Duodenal mucosa (tissue), 2 donors: Measurements from ENCODE around the gene GABRP.

Experiments
- H3K27ac ChIP-seq: one replicate; pipeline ENCODE4 v1.7.0; 2013; ENCODE audit warnings: low read depth, low read length
- H3K27me3 ChIP-seq, 2 donors: one replicate each; pipeline ENCODE4 v1.7.0; 2013; ENCODE audit warnings: low read length in 2 of 2, control low read depth in 1 of 2; ENCODE audit not compliant: insufficient read depth in 2 of 2, control insufficient read depth in 1 of 2
- H3K36me3 ChIP-seq, 2 donors: one replicate each; pipeline ENCODE4 v1.7.0; 2013; ENCODE audit warnings: low read length in 2 of 2, control low read depth in 1 of 2; ENCODE audit not compliant: insufficient read depth in 2 of 2, control insufficient read depth in 1 of 2
- H3K4me1 ChIP-seq, 2 donors: one replicate each; pipeline ENCODE4 v1.7.0; 2013; ENCODE audit warnings: low read length in 2 of 2, control low read depth in 1 of 2; ENCODE audit not compliant: insufficient read depth in 2 of 2, control insufficient read depth in 1 of 2
- H3K4me3 ChIP-seq, 2 donors: one replicate each; pipeline ENCODE4 v1.7.0; 2013; ENCODE audit warnings: low read length in 2 of 2, low read depth in 1 of 2
- H3K9ac ChIP-seq, 2 donors: one replicate each; pipeline ENCODE4 v1.7.0; 2013; ENCODE audit warnings: low read length in 2 of 2, low read depth in 1 of 2
- H3K9me3 ChIP-seq, 2 donors: one replicate each; pipeline ENCODE4 v1.7.0; 2013; ENCODE audit warnings: low read length in 2 of 2, control low read depth in 1 of 2; ENCODE audit not compliant: control insufficient read depth in 1 of 2

Gene GABRP, protein sequence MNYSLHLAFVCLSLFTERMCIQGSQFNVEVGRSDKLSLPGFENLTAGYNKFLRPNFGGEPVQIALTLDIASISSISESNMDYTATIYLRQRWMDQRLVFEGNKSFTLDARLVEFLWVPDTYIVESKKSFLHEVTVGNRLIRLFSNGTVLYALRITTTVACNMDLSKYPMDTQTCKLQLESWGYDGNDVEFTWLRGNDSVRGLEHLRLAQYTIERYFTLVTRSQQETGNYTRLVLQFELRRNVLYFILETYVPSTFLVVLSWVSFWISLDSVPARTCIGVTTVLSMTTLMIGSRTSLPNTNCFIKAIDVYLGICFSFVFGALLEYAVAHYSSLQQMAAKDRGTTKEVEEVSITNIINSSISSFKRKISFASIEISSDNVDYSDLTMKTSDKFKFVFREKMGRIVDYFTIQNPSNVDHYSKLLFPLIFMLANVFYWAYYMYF

DNA sequence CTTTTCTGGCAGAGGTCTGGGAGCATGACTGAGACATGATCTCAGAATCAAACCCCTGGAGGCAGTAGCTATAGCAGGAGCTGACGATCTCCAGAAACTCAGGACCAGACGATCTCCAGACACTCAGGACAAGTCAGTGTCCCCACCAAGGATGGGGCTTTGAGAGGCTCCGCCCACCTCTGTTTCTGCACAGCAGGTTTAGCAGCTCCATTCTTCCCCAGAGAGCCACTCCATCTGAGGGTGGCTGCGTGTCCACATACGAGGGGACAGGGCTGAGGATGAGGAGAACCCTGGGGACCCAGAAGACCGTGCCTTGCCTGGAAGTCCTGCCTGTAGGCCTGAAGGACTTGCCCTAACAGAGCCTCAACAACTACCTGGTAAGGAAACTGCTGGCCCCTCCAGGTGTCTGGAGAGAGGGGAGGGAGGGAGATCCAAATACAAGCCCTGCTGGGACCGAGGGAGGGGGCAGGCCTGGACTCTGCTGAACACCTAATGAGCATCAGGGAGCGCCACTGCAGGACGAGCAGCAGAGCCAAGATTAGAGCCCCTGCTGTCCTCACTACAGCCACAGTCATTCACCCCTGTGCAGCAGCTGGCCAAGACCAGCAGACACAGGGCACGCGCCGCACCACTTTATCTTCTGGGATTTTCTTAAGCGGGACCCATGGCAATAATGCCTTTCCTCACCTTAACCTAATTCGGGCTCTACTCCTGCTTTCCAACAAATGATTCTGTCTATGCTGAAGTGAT is at the start of gene GABRP:
GABRP (plus strand) TSS at position 228 of the 750 bp plus-strand sequence. CDS start 4,891 bp downstream, outside the sequence.
- Histone ChIP-seq H3K9me3 (no peaks in the 10 kb centered on the region), H3K4me1 (peaks cover 7 to 31% of the 10 kb centered on the region in 2 donors), H3K36me3 (no peaks in the 10 kb centered on the region), H3K27me3 (no peaks in the 10 kb centered on the region), H3K4me3 (no peak within 1 kb of the TSS), H3K9ac (no peak within 1 kb of the TSS), H3K27ac (no peak within 1 kb of the TSS)

DNA sequence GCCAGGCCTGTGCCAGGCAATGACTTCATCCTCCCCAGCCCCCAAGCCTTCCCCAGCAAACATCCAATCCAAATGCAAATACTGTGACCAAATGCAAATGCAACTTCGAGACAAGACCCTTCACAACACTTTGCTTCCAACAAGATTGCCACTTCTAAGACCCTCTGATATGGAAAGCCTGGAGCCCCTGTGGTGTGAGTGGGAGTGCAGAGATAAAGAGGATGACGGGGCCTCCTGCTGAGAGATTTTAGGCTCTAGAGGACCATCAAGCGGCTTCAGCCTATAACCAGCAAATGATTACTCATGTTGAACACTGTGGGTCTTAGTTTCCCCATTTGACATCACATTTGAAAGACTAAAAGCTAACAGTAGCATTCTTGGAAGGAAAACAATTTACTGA is 46.6 kb upstream of the GABRP start:
- Histone ChIP-seq H3K4me1 (no peaks in the 10 kb centered on the region), H3K36me3 (no peaks in the 10 kb centered on the region), H3K27ac (no peak overlapping the region), H3K27me3 (no peaks in the 10 kb centered on the region), H3K9ac (no peak overlapping the region), H3K4me3 (no peak overlapping the region), H3K9me3 (peaks cover 0 to 6% of the 10 kb centered on the region in 2 donors)

DNA sequence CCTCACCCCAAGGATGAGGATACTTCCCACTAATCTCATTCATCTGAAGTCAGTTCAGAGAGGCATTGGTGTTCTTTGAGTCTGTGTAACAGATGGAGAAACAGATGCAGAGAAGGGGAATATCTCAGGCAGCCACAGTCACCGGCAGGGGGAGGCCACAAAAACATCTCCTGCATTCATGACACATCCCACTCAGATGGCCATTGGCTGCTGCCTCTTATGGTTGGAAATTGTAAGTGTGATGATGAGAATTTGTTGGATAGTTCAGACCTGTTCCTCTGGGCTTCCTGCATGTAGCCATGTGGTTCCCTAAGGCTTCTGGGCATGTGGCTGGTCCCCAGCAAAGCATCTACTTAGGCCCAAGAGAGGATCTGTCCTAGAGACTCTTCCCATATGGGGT is 45.9 kb upstream of the GABRP start:
- no peak overlapping the region for H3K27ac ChIP-seq
- no peaks in the 10 kb centered on the region for H3K4me1 ChIP-seq
- no peaks in the 10 kb centered on the region for H3K27me3 ChIP-seq
- peaks cover 0 to 6% of the 10 kb centered on the region in 2 donors for H3K9me3 ChIP-seq
- H3K36me3 ChIP-seq, result no peaks in the 10 kb centered on the region
- no peak overlapping the region for H3K4me3 ChIP-seq
- H3K9ac ChIP-seq, result no peak overlapping the region

DNA sequence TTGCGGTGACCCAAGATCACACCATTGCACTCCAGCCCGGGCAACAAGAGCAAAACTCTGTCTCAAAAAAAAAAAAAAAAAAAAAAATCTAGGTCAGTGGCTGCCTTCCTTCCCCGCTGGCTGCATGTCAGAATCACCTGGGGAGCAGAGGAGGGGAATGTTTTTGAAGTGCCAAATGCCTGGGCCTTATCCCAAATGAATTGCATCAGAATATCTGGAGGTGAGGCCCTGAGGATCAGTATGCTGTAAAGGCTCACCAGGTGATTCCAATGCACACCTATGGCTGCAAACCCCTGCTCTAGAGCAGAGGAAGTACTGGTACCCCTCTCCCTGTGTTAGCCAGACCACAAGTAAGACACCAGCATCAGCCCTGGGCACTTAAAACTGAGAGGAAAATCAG is 44.7 kb upstream of the GABRP start:
- Histone ChIP-seq H3K4me1 (no peaks in the 10 kb centered on the region), H3K27me3 (no peaks in the 10 kb centered on the region), H3K36me3 (no peaks in the 10 kb centered on the region), H3K9me3 (peaks cover 0 to 6% of the 10 kb centered on the region in 2 donors), H3K9ac (no peak overlapping the region), H3K4me3 (no peak overlapping the region), H3K27ac (no peak overlapping the region)

DNA sequence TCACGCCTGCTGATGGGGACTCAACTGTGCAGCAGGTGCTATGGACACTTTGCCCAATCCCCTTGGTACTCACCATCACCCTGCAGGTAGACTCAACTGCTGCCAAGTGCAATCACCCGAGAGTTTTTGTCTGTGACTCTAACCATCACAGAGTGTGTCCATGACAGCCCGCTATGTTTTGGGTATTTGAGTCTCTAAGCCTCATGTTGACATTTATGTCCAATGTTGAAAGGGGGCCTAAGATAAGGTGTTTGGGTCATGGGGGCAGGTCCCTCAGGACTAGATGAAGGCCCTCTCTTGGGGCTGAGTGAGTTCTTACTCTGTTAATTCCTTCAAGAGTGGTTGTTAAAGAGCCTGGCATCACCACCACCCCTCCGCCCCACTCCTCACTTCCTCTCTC is 44.1 kb upstream of the GABRP start:
- Histone ChIP-seq H3K4me3 (no peak overlapping the region), H3K27ac (no peak overlapping the region), H3K36me3 (no peaks in the 10 kb centered on the region), H3K27me3 (peaks cover 0 to 5% of the 10 kb centered on the region in 2 donors), H3K9me3 (peaks cover 0 to 6% of the 10 kb centered on the region in 2 donors), H3K9ac (no peak overlapping the region), H3K4me1 (peaks cover 4 to 6% of the 10 kb centered on the region in 2 donors)

DNA sequence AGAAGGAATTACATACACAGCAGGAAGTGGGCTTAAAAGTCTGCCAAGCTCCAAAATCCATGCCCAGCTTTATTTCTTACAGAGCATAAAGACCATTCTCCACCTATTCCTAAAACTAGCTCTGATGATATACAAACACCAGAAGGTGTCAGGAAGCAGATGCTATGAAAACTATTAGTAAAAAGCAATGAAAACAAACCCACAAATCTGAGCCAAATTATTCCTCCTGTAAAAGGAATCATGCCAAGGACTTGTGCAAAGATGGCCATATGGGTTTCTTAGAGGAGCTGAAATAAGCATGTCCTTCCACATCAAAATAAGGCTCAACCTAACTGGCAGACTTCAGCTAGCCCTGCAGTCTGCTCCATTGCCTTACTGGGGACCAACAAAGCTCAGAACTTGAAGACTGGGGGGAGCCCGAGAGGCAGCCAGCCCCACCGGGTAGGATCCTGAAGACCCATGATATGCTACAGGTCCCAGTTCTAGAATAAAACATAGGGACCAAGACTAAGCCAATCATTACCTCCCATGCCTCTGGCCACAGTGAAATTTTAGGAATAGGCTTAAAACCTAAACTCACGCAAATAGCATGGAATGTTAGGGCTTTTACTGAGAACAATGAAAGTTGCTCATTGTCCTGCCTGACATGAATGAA is 42.8 kb upstream of the GABRP start:
- Histone ChIP-seq H3K27me3 (peaks cover 0 to 5% of the 10 kb centered on the region in 2 donors), H3K9ac (no peak overlapping the region), H3K27ac (no peak overlapping the region), H3K4me3 (no peak overlapping the region), H3K36me3 (no peaks in the 10 kb centered on the region), H3K4me1 (peaks cover 15 to 16% of the 10 kb centered on the region in 2 donors), H3K9me3 (peaks cover 0 to 4% of the 10 kb centered on the region in 2 donors)

DNA sequence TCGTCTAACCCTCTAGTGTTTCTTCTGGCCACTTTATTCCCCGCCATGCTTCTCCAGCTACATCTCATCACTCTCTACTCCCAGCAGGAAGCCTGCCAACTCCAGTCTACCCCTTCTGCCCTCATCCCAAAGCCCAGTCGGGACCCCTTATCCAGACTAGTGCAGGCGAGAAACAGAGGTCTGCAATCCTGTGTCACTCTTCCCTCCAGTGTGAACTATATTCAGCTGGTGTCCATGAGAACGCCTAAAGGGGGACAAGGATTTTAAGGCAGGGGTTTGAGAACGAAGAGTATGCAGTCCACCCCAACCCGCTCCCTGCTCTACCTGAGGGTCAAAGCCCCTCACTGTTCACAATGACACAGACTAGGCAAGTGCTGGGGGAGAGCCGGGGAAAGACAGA is 41.7 kb upstream of the GABRP start:
- H3K36me3 ChIP-seq, result no peaks in the 10 kb centered on the region
- peaks cover 0 to 5% of the 10 kb centered on the region in 2 donors for H3K27me3 ChIP-seq
- H3K4me3 ChIP-seq, result no peak overlapping the region
- H3K4me1 ChIP-seq, result peaks cover 18 to 19% of the 10 kb centered on the region in 2 donors
- H3K27ac ChIP-seq, result no peak overlapping the region
- H3K9me3 ChIP-seq, result no peaks in the 10 kb centered on the region
- no peak overlapping the region for H3K9ac ChIP-seq

DNA sequence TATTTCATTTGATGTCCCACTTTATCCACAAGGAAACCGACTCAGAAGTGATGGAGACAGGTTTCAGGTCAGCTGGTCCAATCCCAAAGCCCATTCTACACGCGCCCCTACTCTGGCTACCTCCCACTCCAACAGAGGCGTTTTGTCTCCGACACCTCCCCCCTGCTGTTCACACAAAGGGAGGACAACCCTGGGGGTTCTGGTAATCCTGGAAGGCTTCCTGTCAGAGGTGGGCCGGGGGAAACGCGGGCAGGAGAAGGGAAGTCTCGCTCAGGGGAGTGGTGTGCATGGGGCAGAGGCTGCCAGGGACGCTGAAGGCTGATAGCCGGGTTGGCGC is 39.7 kb upstream of the GABRP start:
- no peak overlapping the region for H3K9ac ChIP-seq
- peaks cover 18 to 19% of the 10 kb centered on the region in 2 donors for H3K4me1 ChIP-seq
- no peaks in the 10 kb centered on the region for H3K9me3 ChIP-seq
- peaks cover 0 to 5% of the 10 kb centered on the region in 2 donors for H3K27me3 ChIP-seq
- H3K4me3 ChIP-seq, result no peak overlapping the region
- H3K27ac ChIP-seq, result no peak overlapping the region
- no peaks in the 10 kb centered on the region for H3K36me3 ChIP-seq

DNA sequence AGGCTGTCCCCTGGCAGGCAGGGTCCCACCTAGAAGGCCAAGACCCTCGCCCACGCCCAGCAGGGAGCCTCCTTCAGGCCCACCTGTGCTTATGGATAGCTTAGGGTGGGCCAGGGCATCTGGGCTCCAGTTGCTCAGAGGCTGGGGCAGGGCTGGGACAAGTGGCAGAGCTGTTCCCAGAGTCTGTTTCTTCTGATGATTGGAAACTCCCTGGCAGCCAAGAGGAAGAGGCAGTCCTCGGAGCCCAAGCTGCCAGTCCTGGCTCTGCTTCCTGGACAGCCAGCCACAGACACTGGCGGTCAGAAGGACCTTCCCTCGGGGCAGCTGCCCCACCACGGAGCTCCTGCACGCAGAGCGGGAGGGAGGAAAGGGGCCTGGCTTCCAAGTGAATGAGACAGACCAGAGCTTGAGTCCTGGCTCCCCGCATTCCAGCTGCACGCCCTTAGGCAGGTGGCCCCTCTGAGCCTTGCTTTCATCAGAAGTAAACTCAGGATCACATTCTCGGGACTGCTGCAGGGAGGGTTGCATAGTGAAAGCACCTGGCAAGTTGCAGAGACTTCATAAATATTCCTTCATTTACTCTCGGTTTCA is 37.9 kb upstream of the GABRP start:
- Histone ChIP-seq H3K4me1 (peaks cover 32 to 33% of the 10 kb centered on the region in 2 donors), H3K27me3 (peaks cover 0 to 5% of the 10 kb centered on the region in 2 donors), H3K36me3 (no peaks in the 10 kb centered on the region), H3K4me3 (peak overlapping the region in 1 of 2 donors; percentile 28), H3K9me3 (no peaks in the 10 kb centered on the region), H3K27ac (no peak overlapping the region), H3K9ac (peak overlapping the region; percentile 43 to 47)
